H9 (cell line): ENCODE measurements around the gene ARHGAP25. TPM values are rescaled to one million over a fixed set of nuclear protein-coding genes. Genes with fewer than 3 reads are reported as not detected.

Experiments used
- DNase-seq: peaks from one replicate; pipeline ENCODE4 v3.0.0-alpha.2; 2017
- H2AFZ ChIP-seq: one replicate; pipeline ENCODE4 v1.6.1; 2013; ENCODE audit warnings: mild to moderate bottlenecking, low read length, control low read depth, moderate library complexity
- H2AK5ac ChIP-seq: 2 replicates; pipeline ENCODE4 v1.6.1; 2013; ENCODE audit warnings: low read length, control low read depth, mixed read lengths; ENCODE audit not compliant: insufficient read length
- H2BK120ac ChIP-seq: one replicate; pipeline ENCODE4 v1.6.1; 2013; ENCODE audit warnings: low read depth, mild to moderate bottlenecking, low read length, control low read depth, inconsistent platforms; ENCODE audit not compliant: poor library complexity, severe bottlenecking
- H2BK12ac ChIP-seq: 2 replicates; pipeline ENCODE4 v1.6.1; 2013; ENCODE audit warnings: low read length, control low read depth, mixed read lengths, low read depth; ENCODE audit not compliant: insufficient read length
- H2BK15ac ChIP-seq: 2 replicates; pipeline ENCODE4 v1.6.1; 2013; ENCODE audit warnings: low read depth, low read length, control low read depth
- H2BK20ac ChIP-seq: one replicate; pipeline ENCODE4 v1.6.1; 2013; ENCODE audit warnings: low read depth, mild to moderate bottlenecking, low read length, control low read depth, inconsistent platforms; ENCODE audit not compliant: poor library complexity, severe bottlenecking
- H2BK5ac ChIP-seq: 2 replicates; pipeline ENCODE4 v1.6.1; 2013; ENCODE audit warnings: low read length, control low read depth, mixed read lengths; ENCODE audit not compliant: insufficient read length
- H3K14ac ChIP-seq: 2 replicates; pipeline ENCODE4 v1.6.1; 2013; ENCODE audit warnings: low read length, control low read depth; ENCODE audit not compliant: insufficient read depth
- H3K18ac ChIP-seq: 2 replicates; pipeline ENCODE4 v1.6.1; 2013; ENCODE audit warnings: low read depth, mild to moderate bottlenecking, mixed read lengths, low read length, control low read depth; ENCODE audit not compliant: insufficient read length
- H3K23ac ChIP-seq: 2 replicates; pipeline ENCODE4 v1.6.1; 2013; ENCODE audit warnings: low read length, control low read depth, mixed read lengths, low read depth; ENCODE audit not compliant: insufficient read length
- H3K23me2 ChIP-seq: 2 replicates; pipeline ENCODE4 v1.6.1; 2013; ENCODE audit warnings: low read depth, mild to moderate bottlenecking, mixed read lengths, low read length, control low read depth; ENCODE audit not compliant: insufficient read length, poor library complexity, severe bottlenecking
- H3K27ac ChIP-seq: 2 replicates; pipeline ENCODE4 v1.5.1; 2013; ENCODE audit warnings: low read length, control low read depth, mixed read lengths, low read depth; ENCODE audit not compliant: insufficient read length
- H3K27me3 ChIP-seq: 2 replicates; pipeline ENCODE4 v1.6.1; 2013; ENCODE audit warnings: low read length, control low read depth, inconsistent platforms; ENCODE audit not compliant: insufficient read depth
- H3K4ac ChIP-seq: 2 replicates; pipeline ENCODE4 v1.6.1; 2013; ENCODE audit warnings: low read depth, mild to moderate bottlenecking, control low read depth, inconsistent platforms, low read length, moderate library complexity
- H3K4me1 ChIP-seq: 2 replicates; pipeline ENCODE4 v1.6.1; 2013; ENCODE audit warnings: low read length, control low read depth, inconsistent platforms; ENCODE audit not compliant: insufficient read depth
- H3K4me2 ChIP-seq: 2 replicates; pipeline ENCODE4 v1.6.1; 2013; ENCODE audit warnings: low read length, control low read depth, mixed read lengths; ENCODE audit not compliant: insufficient read length, insufficient read depth
- H3K56ac ChIP-seq: 2 replicates; pipeline ENCODE4 v1.6.1; 2013; ENCODE audit warnings: low read depth, mild to moderate bottlenecking, mixed read lengths, low read length, control low read depth; ENCODE audit not compliant: insufficient read length
- H3K79me1 ChIP-seq: 2 replicates; pipeline ENCODE4 v1.6.1; 2013; ENCODE audit warnings: low read depth, mild to moderate bottlenecking, moderate library complexity, low read length, control low read depth, inconsistent platforms; ENCODE audit not compliant: insufficient read depth, poor library complexity, severe bottlenecking
- H3K79me2 ChIP-seq: 2 replicates; pipeline ENCODE4 v1.6.1; 2013; ENCODE audit warnings: low read length, control low read depth, inconsistent platforms; ENCODE audit not compliant: insufficient read depth
- H3K9ac ChIP-seq: 2 replicates; pipeline ENCODE4 v1.6.1; 2013; ENCODE audit warnings: low read length, control low read depth, mixed read lengths; ENCODE audit not compliant: insufficient read length; ENCODE audit errors: extremely low read depth
- H3K9me3 ChIP-seq: one replicate; pipeline ENCODE4 v1.6.1; 2013; ENCODE audit warnings: low read depth, low read length, inconsistent platforms; ENCODE audit not compliant: control insufficient read depth
- H3T11ph ChIP-seq: one replicate; pipeline ENCODE4 v1.6.1; 2013; ENCODE audit warnings: mild to moderate bottlenecking, low read length, control low read depth, inconsistent platforms
- H4K20me1 ChIP-seq: one replicate; pipeline ENCODE4 v1.6.1; 2013; ENCODE audit not compliant: control insufficient read depth, insufficient read length, insufficient read depth
- H4K5ac ChIP-seq: 2 replicates; pipeline ENCODE4 v1.6.1; 2013; ENCODE audit warnings: low read depth, mild to moderate bottlenecking, mixed read lengths, low read length, control low read depth; ENCODE audit not compliant: insufficient read length
- H4K8ac ChIP-seq: replicated peaks from 2 replicates; pipeline ENCODE4 v1.6.1; 2013; ENCODE audit warnings: low read length, control low read depth, mixed read lengths, low read depth; ENCODE audit not compliant: insufficient read length
- H4K91ac ChIP-seq: 2 replicates; pipeline ENCODE4 v1.6.1; 2013; ENCODE audit warnings: low read depth, mild to moderate bottlenecking, moderate library complexity, mixed read lengths, low read length, control low read depth; ENCODE audit not compliant: insufficient read length
- H3K27ac Mint-ChIP-seq, 3 experiments: 2 replicates in 2 of 3; 3 replicates in 1 of 3; pipeline ENCODE4 v1.8.0; 2020 to 2021; ENCODE audit warnings: mixed read lengths in 3 of 3, mild to moderate bottlenecking in 1 of 3, moderate library complexity in 1 of 3
- H3K27me3 Mint-ChIP-seq: 2 replicates; pipeline ENCODE4 v1.8.0; 2021; ENCODE audit warnings: low read depth, mild to moderate bottlenecking, moderate library complexity, mixed read lengths
- H3K36me3 Mint-ChIP-seq, 3 experiments: 2 replicates in 2 of 3; 3 replicates in 1 of 3; pipeline ENCODE4 v1.8.0; 2020 to 2021; ENCODE audit warnings: low read depth in 3 of 3, mixed read lengths in 3 of 3; ENCODE audit not compliant: insufficient read depth in 1 of 3
- H3K4me1 Mint-ChIP-seq, 2 experiments: 2 replicates each; pipeline ENCODE4 v1.8.0; 2020; ENCODE audit warnings: mixed read lengths in 2 of 2
- H3K4me3 Mint-ChIP-seq, 2 experiments: 2 replicates in 1 of 2; 3 replicates in 1 of 2; pipeline ENCODE4 v1.8.0; 2020 to 2021; ENCODE audit warnings: mild to moderate bottlenecking in 2 of 2, mixed read lengths in 2 of 2, moderate library complexity in 1 of 2
- H3K9me3 Mint-ChIP-seq, 2 experiments: 2 replicates in 1 of 2; 3 replicates in 1 of 2; pipeline ENCODE4 v1.8.0; 2020; ENCODE audit warnings: mild to moderate bottlenecking in 2 of 2, mixed read lengths in 2 of 2, moderate library complexity in 1 of 2
- WGBS: extraction: QIAGEN DNeasy Blood & Tissue Kit; methylation state at CpG from one replicate; pipeline ENCODE4 v1.1.7; 2013; ENCODE audit warnings: missing lambda C conversion rate, low lambda C conversion rate, mixed read lengths; ENCODE audit not compliant: insufficient read length; ENCODE audit errors: extremely low coverage; 5-methylcytosine and 5-hydroxymethylcytosine counted together
- total RNA-seq: library from RNA; stranded (reverse); gene quantifications from 2 replicates; pipeline ENCODE4 v1.2.1, GENCODE V29; 2021
- TF ChIP-seq, protein P1 (sequence below): fragments of 200-600 bp; sonication (generic); conservative IDR thresholded peaks from 3 replicates; pipeline ENCODE4 v1.8.0; 2021; ENCODE audit warnings: antibody characterized with exemption, mild to moderate bottlenecking

Gene ARHGAP25
- total RNA-seq, 1 experiment from 2014 or later = 1.3 TPM

DNA sequence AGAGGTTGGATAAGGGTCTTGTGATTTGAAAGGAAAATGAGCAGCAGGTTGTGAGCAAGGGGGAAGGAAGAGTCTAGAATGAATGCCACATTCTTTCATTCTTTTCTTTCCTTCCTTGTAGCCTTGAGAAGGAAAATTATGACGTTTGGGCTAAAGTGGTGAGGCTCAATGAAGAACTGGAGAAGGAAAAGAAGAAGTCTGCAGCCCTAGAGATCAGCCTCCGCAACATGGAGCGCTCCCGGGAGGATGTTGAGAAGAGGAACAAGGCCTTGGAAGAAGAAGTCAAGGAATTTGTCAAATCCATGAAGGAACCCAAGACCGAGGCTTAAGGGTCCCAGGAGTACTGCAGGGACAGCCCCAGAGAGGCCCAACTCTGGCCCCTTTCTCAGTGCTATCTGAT lies 91.3 kb downstream of the ARHGAP25 start:
- Mint-ChIP-seq H3K4me1 (peaks cover 7 to 8% of the 10 kb centered on the region in 2 experiments), H3K4me3 (no peak overlapping the region; a peak in 1 of 5 replicates), H3K36me3 (peaks cover 0 to 5% (median 0%) of the 10 kb centered on the region in 3 experiments; a peak in 3 of 7 replicates), H3K9me3 (no peaks in the 10 kb centered on the region), H3K27me3 (no peaks in the 10 kb centered on the region), H3K27ac (no peak overlapping the region)
- no peak overlapping the region for H3K56ac ChIP-seq
- H3K4ac ChIP-seq = no peak overlapping the region
- no peak overlapping the region for H3K9ac ChIP-seq
- TF ChIP-seq, protein P1, sequence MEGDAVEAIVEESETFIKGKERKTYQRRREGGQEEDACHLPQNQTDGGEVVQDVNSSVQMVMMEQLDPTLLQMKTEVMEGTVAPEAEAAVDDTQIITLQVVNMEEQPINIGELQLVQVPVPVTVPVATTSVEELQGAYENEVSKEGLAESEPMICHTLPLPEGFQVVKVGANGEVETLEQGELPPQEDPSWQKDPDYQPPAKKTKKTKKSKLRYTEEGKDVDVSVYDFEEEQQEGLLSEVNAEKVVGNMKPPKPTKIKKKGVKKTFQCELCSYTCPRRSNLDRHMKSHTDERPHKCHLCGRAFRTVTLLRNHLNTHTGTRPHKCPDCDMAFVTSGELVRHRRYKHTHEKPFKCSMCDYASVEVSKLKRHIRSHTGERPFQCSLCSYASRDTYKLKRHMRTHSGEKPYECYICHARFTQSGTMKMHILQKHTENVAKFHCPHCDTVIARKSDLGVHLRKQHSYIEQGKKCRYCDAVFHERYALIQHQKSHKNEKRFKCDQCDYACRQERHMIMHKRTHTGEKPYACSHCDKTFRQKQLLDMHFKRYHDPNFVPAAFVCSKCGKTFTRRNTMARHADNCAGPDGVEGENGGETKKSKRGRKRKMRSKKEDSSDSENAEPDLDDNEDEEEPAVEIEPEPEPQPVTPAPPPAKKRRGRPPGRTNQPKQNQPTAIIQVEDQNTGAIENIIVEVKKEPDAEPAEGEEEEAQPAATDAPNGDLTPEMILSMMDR = no peak
- H2BK5ac ChIP-seq = no peak overlapping the region
- no peak overlapping the region for H4K5ac ChIP-seq
- H4K8ac ChIP-seq = no peak overlapping the region
- H3K79me1 ChIP-seq = no peaks in the 10 kb centered on the region
- H3K23ac ChIP-seq = no peak overlapping the region
- H2AFZ ChIP-seq = no peak overlapping the region
- DNase-seq = no peak
- H3K27ac ChIP-seq = no peak overlapping the region
- no peak overlapping the region for H2BK15ac ChIP-seq
- no peaks in the 10 kb centered on the region for H3K79me2 ChIP-seq
- no peak overlapping the region for H3K4me2 ChIP-seq
- no peaks in the 10 kb centered on the region for H3K4me1 ChIP-seq
- H3K9me3 ChIP-seq = no peaks in the 10 kb centered on the region
- no peak overlapping the region for H2BK120ac ChIP-seq
- no CpG with 5 or more reads among the region's 5 CpGs for WGBS
- H3K18ac ChIP-seq = no peak overlapping the region
- no peak overlapping the region for H3K14ac ChIP-seq
- no peak overlapping the region for H2BK20ac ChIP-seq
- no peak overlapping the region for H4K91ac ChIP-seq
- no peak overlapping the region for H3T11ph ChIP-seq
- H2BK12ac ChIP-seq = no peak overlapping the region
- no peaks in the 10 kb centered on the region for H3K23me2 ChIP-seq
- no peak overlapping the region for H2AK5ac ChIP-seq
- H3K27me3 ChIP-seq = no peaks in the 10 kb centered on the region
- H4K20me1 ChIP-seq = no peaks in the 10 kb centered on the region
